Measurements from ENCODE around the gene SETD2.
"Not testable (repeated sequence)": the region's sequence is repeated elsewhere in the genome, so short reads cannot be mapped to it uniquely, and the experiment has no call there.

Gene SETD2

GRCh38 chr3:47054412-47054811 lies 109.5 kb downstream of the SETD2 start:
- Histone ChIP-seq H3K4me3 (ENCODE audit: low read length) (no peak overlapping the region), H3K9me3 (ENCODE audit: insufficient read depth, low read depth, low read length) (no peaks in the 10 kb centered on the region), H3K9ac (ENCODE audit: low read depth, low read length) (no peak overlapping the region), H3K27ac (ENCODE audit: low read length) (no peak overlapping the region), H3K4me1 (ENCODE audit: insufficient read depth, low read length) (no peaks in the 10 kb centered on the region), H3K27me3 (ENCODE audit: insufficient read depth, low read length) (no peaks in the 10 kb centered on the region), H3K36me3 (ENCODE audit: insufficient read depth, low read depth, low read length) (peaks cover 37% of the 10 kb centered on the region)

GRCh38 chr3:47047673-47048072 lies 116.2 kb downstream of the SETD2 start:
- Histone ChIP-seq H3K27me3 (ENCODE audit: insufficient read depth, low read length) (no peaks in the 10 kb centered on the region), H3K9me3 (ENCODE audit: insufficient read depth, low read depth, low read length) (no peaks in the 10 kb centered on the region), H3K27ac (ENCODE audit: low read length) (no peak overlapping the region), H3K4me1 (ENCODE audit: insufficient read depth, low read length) (no peaks in the 10 kb centered on the region), H3K9ac (ENCODE audit: low read depth, low read length) (no peak overlapping the region), H3K36me3 (ENCODE audit: insufficient read depth, low read depth, low read length) (peaks cover 24% of the 10 kb centered on the region), H3K4me3 (ENCODE audit: low read length) (no peak overlapping the region)

- H3K4me1 ChIP-seq (ENCODE audit: insufficient read depth, low read length): no peaks in the 10 kb centered on the region
- no peak overlapping the region for H3K4me3 ChIP-seq (ENCODE audit: low read length)
- H3K27me3 ChIP-seq (ENCODE audit: insufficient read depth, low read length): no peaks in the 10 kb centered on the region
- H3K36me3 ChIP-seq (ENCODE audit: insufficient read depth, low read depth, low read length): peaks cover 29% of the 10 kb centered on the region
- H3K27ac ChIP-seq (ENCODE audit: low read length): no peak overlapping the region
- H3K9me3 ChIP-seq (ENCODE audit: insufficient read depth, low read depth, low read length): no peaks in the 10 kb centered on the region
- H3K9ac ChIP-seq (ENCODE audit: low read depth, low read length): no peak overlapping the region
Measured at GRCh38 chr3:47047069-47047468, 116.8 kb downstream of the SETD2 start.

- Histone ChIP-seq H3K36me3 (ENCODE audit: insufficient read depth, low read depth, low read length) (peaks cover 70% of the 10 kb centered on the region), H3K9ac (ENCODE audit: low read depth, low read length) (no peak overlapping the region), H3K27ac (ENCODE audit: low read length) (no peak overlapping the region), H3K4me1 (ENCODE audit: insufficient read depth, low read length) (no peaks in the 10 kb centered on the region), H3K9me3 (ENCODE audit: insufficient read depth, low read depth, low read length) (no peaks in the 10 kb centered on the region), H3K4me3 (ENCODE audit: low read length) (no peak overlapping the region), H3K27me3 (ENCODE audit: insufficient read depth, low read length) (no peaks in the 10 kb centered on the region)
Measured at GRCh38 chr3:47042231-47042791, 121.6 kb downstream of the SETD2 start.

GRCh38 chr3:47041114-47041513 lies 122.8 kb downstream of the SETD2 start:
- H3K36me3 ChIP-seq (ENCODE audit: insufficient read depth, low read depth, low read length): peaks cover 75% of the 10 kb centered on the region
- H3K27ac ChIP-seq (ENCODE audit: low read length): no peak overlapping the region
- no peaks in the 10 kb centered on the region for H3K4me1 ChIP-seq (ENCODE audit: insufficient read depth, low read length)
- no peak overlapping the region for H3K9ac ChIP-seq (ENCODE audit: low read depth, low read length)
- H3K9me3 ChIP-seq (ENCODE audit: insufficient read depth, low read depth, low read length): no peaks in the 10 kb centered on the region
- H3K27me3 ChIP-seq (ENCODE audit: insufficient read depth, low read length): no peaks in the 10 kb centered on the region
- no peak overlapping the region for H3K4me3 ChIP-seq (ENCODE audit: low read length)

- H3K27ac ChIP-seq (ENCODE audit: low read length); H3K4me1 ChIP-seq (ENCODE audit: insufficient read depth, low read length); H3K9ac ChIP-seq (ENCODE audit: low read depth, low read length); H3K27me3 ChIP-seq (ENCODE audit: insufficient read depth, low read length); H3K4me3 ChIP-seq (ENCODE audit: low read length); H3K9me3 ChIP-seq (ENCODE audit: insufficient read depth, low read depth, low read length): not testable (repeated sequence)
- H3K36me3 ChIP-seq (ENCODE audit: insufficient read depth, low read depth, low read length): peaks cover 75% of the 10 kb centered on the region
Measured at GRCh38 chr3:47037302-47037701, 126.6 kb downstream of the SETD2 start.

GRCh38 chr3:47036145-47036544 lies 127.8 kb downstream of the SETD2 start:
- no peak overlapping the region for H3K9ac ChIP-seq (ENCODE audit: low read depth, low read length)
- H3K27me3 ChIP-seq (ENCODE audit: insufficient read depth, low read length): no peaks in the 10 kb centered on the region
- H3K9me3 ChIP-seq (ENCODE audit: insufficient read depth, low read depth, low read length): no peaks in the 10 kb centered on the region
- no peak overlapping the region for H3K4me3 ChIP-seq (ENCODE audit: low read length)
- peaks cover 67% of the 10 kb centered on the region for H3K36me3 ChIP-seq (ENCODE audit: insufficient read depth, low read depth, low read length)
- H3K4me1 ChIP-seq (ENCODE audit: insufficient read depth, low read length): no peaks in the 10 kb centered on the region
- H3K27ac ChIP-seq (ENCODE audit: low read length): no peak overlapping the region

- no peak overlapping the region for H3K27ac ChIP-seq (ENCODE audit: low read length)
- no peaks in the 10 kb centered on the region for H3K4me1 ChIP-seq (ENCODE audit: insufficient read depth, low read length)
- peaks cover 62% of the 10 kb centered on the region for H3K36me3 ChIP-seq (ENCODE audit: insufficient read depth, low read depth, low read length)
- H3K4me3 ChIP-seq (ENCODE audit: low read length): no peak overlapping the region
- no peaks in the 10 kb centered on the region for H3K9me3 ChIP-seq (ENCODE audit: insufficient read depth, low read depth, low read length)
- no peak overlapping the region for H3K9ac ChIP-seq (ENCODE audit: low read depth, low read length)
- no peaks in the 10 kb centered on the region for H3K27me3 ChIP-seq (ENCODE audit: insufficient read depth, low read length)
Measured at GRCh38 chr3:47035645-47036044, 128.3 kb downstream of the SETD2 start.

GRCh38 chr3:47034868-47035489 lies 128.9 kb downstream of the SETD2 start:
- Histone ChIP-seq H3K4me1 (ENCODE audit: insufficient read depth, low read length) (no peaks in the 10 kb centered on the region), H3K27ac (ENCODE audit: low read length) (no peak overlapping the region), H3K9me3 (ENCODE audit: insufficient read depth, low read depth, low read length) (no peaks in the 10 kb centered on the region), H3K27me3 (ENCODE audit: insufficient read depth, low read length) (no peaks in the 10 kb centered on the region), H3K36me3 (ENCODE audit: insufficient read depth, low read depth, low read length) (peaks cover 56% of the 10 kb centered on the region), H3K4me3 (ENCODE audit: low read length) (no peak overlapping the region), H3K9ac (ENCODE audit: low read depth, low read length) (no peak overlapping the region)

- not testable (repeated sequence) for H3K4me1 ChIP-seq (ENCODE audit: insufficient read depth, low read length); H3K9me3 ChIP-seq (ENCODE audit: insufficient read depth, low read depth, low read length); H3K9ac ChIP-seq (ENCODE audit: low read depth, low read length); H3K27me3 ChIP-seq (ENCODE audit: insufficient read depth, low read length); H3K27ac ChIP-seq (ENCODE audit: low read length); H3K4me3 ChIP-seq (ENCODE audit: low read length)
- H3K36me3 ChIP-seq (ENCODE audit: insufficient read depth, low read depth, low read length): peaks cover 31% of the 10 kb centered on the region
Measured at GRCh38 chr3:47031041-47031440, 132.9 kb downstream of the SETD2 start.

- H3K9me3 ChIP-seq (ENCODE audit: insufficient read depth, low read depth, low read length): no peaks in the 10 kb centered on the region
- H3K4me1 ChIP-seq (ENCODE audit: insufficient read depth, low read length): peaks cover 4% of the 10 kb centered on the region
- H3K9ac ChIP-seq (ENCODE audit: low read depth, low read length): no peak overlapping the region; the same call in 1 of the 2 replicates
- peaks cover 8% of the 10 kb centered on the region; the same call in 1 of the 2 replicates for H3K36me3 ChIP-seq (ENCODE audit: insufficient read depth, low read depth, low read length)
- no peak overlapping the region for H3K27ac ChIP-seq (ENCODE audit: low read length)
- no peak overlapping the region for H3K4me3 ChIP-seq (ENCODE audit: low read length)
- no peaks in the 10 kb centered on the region for H3K27me3 ChIP-seq (ENCODE audit: insufficient read depth, low read length)
Measured at GRCh38 chr3:47028667-47029066, 135.2 kb downstream of the SETD2 start.

GRCh38 chr3:47028146-47028545 lies 135.8 kb downstream of the SETD2 start:
- Histone ChIP-seq H3K9me3 (ENCODE audit: insufficient read depth, low read depth, low read length) (no peaks in the 10 kb centered on the region), H3K27me3 (ENCODE audit: insufficient read depth, low read length) (no peaks in the 10 kb centered on the region)

More at GRCh38 chr3:47028146-47028545, 135.8 kb downstream of the SETD2 start:
- Histone ChIP-seq H3K27ac (ENCODE audit: low read length) (no peak overlapping the region), H3K4me1 (ENCODE audit: insufficient read depth, low read length) (peaks cover 4% of the 10 kb centered on the region), H3K9ac (ENCODE audit: low read depth, low read length) (no peak overlapping the region), H3K4me3 (ENCODE audit: low read length) (no peak overlapping the region), H3K36me3 (ENCODE audit: insufficient read depth, low read depth, low read length) (peaks cover 8% of the 10 kb centered on the region; the same call in 1 of the 2 replicates)

Data from iPS-20b (cell line).